HepG2 (cell line): ENCODE measurements around the gene NAT9. TPM values are rescaled to one million over a fixed set of nuclear protein-coding genes. Genes with fewer than 3 reads are reported as not detected.

Experiments
- DNMT3B ChIP-seq: conservative IDR thresholded peaks from 2 replicates; pipeline ENCODE4 v1.6.1; 2016; ENCODE audit warnings: missing biosample characterization, control low read depth
- EP300 ChIP-seq, 3 experiments: sonication (generic) in 1 of 3; formaldehyde crosslinking in 1 of 3; IDR thresholded peaks; 2 replicates each; pipeline versions ENCODE4 v1.5.1 to v1.6.1; 2011 to 2020; ENCODE audit warnings: low read depth in 2 of 3, low read length in 2 of 3, borderline replicate concordance in 1 of 3, improper control_type of control experiment in 1 of 3, mild to moderate bottlenecking in 1 of 3, missing genetic modification reagents in 1 of 3, moderate library complexity in 1 of 3
- HCFC1 ChIP-seq: fragments of 150-350 bp; IDR thresholded peaks from 2 replicates; pipeline ENCODE4 v1.6.1; 2014; ENCODE audit warnings: low read depth, low read length
- HNF4A ChIP-seq: sonication (generic); formaldehyde crosslinking; IDR thresholded peaks from 2 replicates; pipeline ENCODE4 v1.4.0; 2020; ENCODE audit warnings: missing genetic modification reagents
- MYC ChIP-seq: sonication (generic); formaldehyde crosslinking; IDR thresholded peaks from 2 replicates; pipeline ENCODE4 v1.9.0; 2021; ENCODE audit warnings: missing genetic modification reagents, borderline replicate concordance
- NR2F2 ChIP-seq: IDR thresholded peaks from 2 replicates; pipeline ENCODE4 v1.6.1; 2012; ENCODE audit warnings: low read depth, inconsistent platforms, borderline replicate concordance
- POLR2G ChIP-seq: fragments of 200-400 bp; formaldehyde crosslinking; IDR thresholded peaks from 2 replicates; pipeline ENCODE4 v1.6.1; 2018; ENCODE audit warnings: mild to moderate bottlenecking, low read depth, low read length, moderate library complexity
- YY1 ChIP-seq: IDR thresholded peaks from 2 replicates; pipeline ENCODE4 v1.6.1; 2011; ENCODE audit warnings: low read length, low read depth, moderate library complexity, mild to moderate bottlenecking; ENCODE audit not compliant: insufficient read depth, insufficient replicate concordance
- ZBTB21 ChIP-seq: sonication (generic); formaldehyde crosslinking; IDR thresholded peaks from 2 replicates; pipeline ENCODE4 v1.4.0; 2020; ENCODE audit warnings: missing genetic modification reagents
- ZNF10 ChIP-seq: sonication (generic); formaldehyde crosslinking; IDR thresholded peaks from 2 replicates; pipeline ENCODE4 v1.4.0; 2020; ENCODE audit warnings: mild to moderate bottlenecking, low read depth, missing genetic modification reagents, borderline replicate concordance
- ZNF431 ChIP-seq: sonication (generic); formaldehyde crosslinking; IDR thresholded peaks from 2 replicates; pipeline ENCODE4 v1.9.0; 2022; ENCODE audit warnings: missing genetic modification reagents, low read depth, mild to moderate bottlenecking, borderline replicate concordance
- ZNF501 ChIP-seq: sonication (generic); formaldehyde crosslinking; IDR thresholded peaks from 2 replicates; pipeline ENCODE4 v1.5.1; 2020; ENCODE audit warnings: mild to moderate bottlenecking, moderate library complexity, missing genetic modification reagents
- ZNF790 ChIP-seq: sonication (generic); formaldehyde crosslinking; IDR thresholded peaks from 2 replicates; pipeline ENCODE4 v1.8.0; 2022; ENCODE audit warnings: missing genetic modification reagents, mild to moderate bottlenecking, borderline replicate concordance
- ZSCAN25 ChIP-seq: sonication (generic); formaldehyde crosslinking; IDR thresholded peaks from 2 replicates; pipeline ENCODE4 v1.8.0; 2022; ENCODE audit warnings: mild to moderate bottlenecking, missing genetic modification reagents
- polyA plus RNA-seq, 8 experiments: library from polyadenylated mRNA; depleted of rRNA in 3 of 8; stranded (reverse) in 7 of 8; unstranded in 1 of 8; fragments of >200 nt; fragmentation: Illumina TruSeq in 4 of 8; extraction: Trizol in 4 of 8; gene quantifications; 2 replicates each; pipeline versions ENCODE4 v1.2.1 to v1.2.3, GENCODE V29; 2011 to 2016; ENCODE audit warnings: low read depth in 4 of 8, missing spikeins in 1 of 8, mixed read lengths in 1 of 8; ENCODE audit not compliant: insufficient read depth in 1 of 8
- total RNA-seq, 5 experiments: library from RNA; depleted of rRNA; stranded (reverse); fragments of >200 nt; fragmentation: Illumina TruSeq; extraction: Trizol; gene quantifications; 2 replicates each; pipeline ENCODE4 v1.2.3, GENCODE V29; 2016; ENCODE audit warnings: low read depth in 1 of 5
- TF ChIP-seq, protein P1 (sequence below): IDR thresholded peaks from 2 replicates; pipeline ENCODE4 v1.6.1; 2016; ENCODE audit warnings: low read depth, borderline replicate concordance
- TF ChIP-seq, protein P2 (sequence below): sonication (generic); formaldehyde crosslinking; IDR thresholded peaks from 2 replicates; pipeline ENCODE4 v1.5.1; 2020; ENCODE audit warnings: missing genetic modification reagents, mild to moderate bottlenecking, borderline replicate concordance
- TF ChIP-seq, protein P3 (sequence below): sonication (generic); formaldehyde crosslinking; IDR thresholded peaks from 2 replicates; pipeline ENCODE4 v1.5.0; 2020; ENCODE audit warnings: missing genetic modification reagents
- TF ChIP-seq, protein P4 (sequence below): sonication (generic); formaldehyde crosslinking; IDR thresholded peaks from 2 replicates; pipeline ENCODE4 v1.4.0; 2020; ENCODE audit warnings: missing genetic modification reagents
- TF ChIP-seq, protein P5 (sequence below): sonication (generic); IDR thresholded peaks from 2 replicates; pipeline ENCODE4 v1.6.1; 2016; ENCODE audit warnings: low read depth, borderline replicate concordance
- TF ChIP-seq, protein P6 (sequence below): sonication (generic); formaldehyde crosslinking; IDR thresholded peaks from 2 replicates; pipeline ENCODE4 v1.8.1; 2022; ENCODE audit warnings: low read depth, mild to moderate bottlenecking, missing genetic modification reagents

NAT9 gene
- total and polyA plus RNA-seq, 2 of the 13 experiments (the other 11 are each of a cell fraction or from before 2014, with no cell fraction given) = 39.7 to 44.2 TPM

DNA sequence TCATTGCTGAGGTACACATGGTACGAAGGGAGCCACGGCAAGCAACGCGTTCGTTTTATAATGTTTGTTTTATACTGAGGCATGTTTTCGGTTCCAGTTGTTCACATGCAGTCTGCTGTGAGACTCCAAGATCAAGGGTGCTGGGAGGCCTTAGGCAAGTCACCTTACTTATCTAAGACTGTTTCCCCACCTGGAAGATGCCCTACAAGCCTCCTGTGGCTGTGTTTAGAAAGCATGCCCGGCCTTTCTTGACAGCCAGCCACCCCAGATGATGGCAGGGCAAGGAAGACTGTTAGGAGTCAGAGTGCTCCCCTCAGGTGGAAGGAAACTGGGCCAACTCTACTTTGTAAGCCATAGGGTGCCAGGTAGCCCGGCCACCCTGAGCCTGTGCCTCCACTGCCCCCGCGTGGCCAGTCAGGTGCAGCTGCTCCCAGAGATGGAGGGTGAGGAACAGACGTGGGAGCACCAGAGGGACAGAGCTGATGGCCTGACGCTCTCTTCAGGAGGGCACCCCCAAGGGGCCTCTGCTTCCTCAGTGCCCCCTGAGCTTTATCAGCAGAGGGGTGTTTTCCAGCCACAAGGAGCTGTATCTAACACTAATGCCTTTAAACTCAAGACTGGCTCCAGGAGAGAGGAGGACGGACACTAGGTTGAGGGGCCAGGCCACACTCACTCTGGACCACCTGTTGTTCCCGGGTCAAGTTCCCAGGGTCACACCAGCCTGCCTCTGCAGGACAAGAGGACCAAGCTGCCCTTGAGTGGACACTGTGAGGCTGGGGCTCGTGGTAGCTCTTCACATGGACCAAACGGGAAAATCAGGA is 5.4 kb downstream of the NAT9 start (continued):
- TF ChIP-seq EP300 (IDR thresholded peaks at IDR 0.05; ENCODE audit: low read depth in 2 of 2, low read length in 2 of 2) (peak in 1 of 2 experiments; percentile 28; a peak in 1 of 4 replicates), EP300 (CRISPR knock-in tag; IDR thresholded peaks at IDR 0.05; ENCODE audit: borderline replicate concordance) (0 out of 2 replicates have a peak, but pooled peaks have one; percentile 13), HNF4A (peak; percentile 25; the same call in 1 of the 2 replicates), ZNF10 (CRISPR knock-in tag) (no peak), ZBTB21 (no peak), ZSCAN25 (CRISPR knock-in tag) (peak; percentile 48; the same call in 1 of the 2 replicates), HCFC1 (no peak), POLR2G (peak; percentile 69), ZNF431 (CRISPR knock-in tag) (no peak), DNMT3B (CRISPR knock-in tag) (no peak), NR2F2 (peak; percentile 25; the same call in 1 of the 2 replicates), YY1 (peak; percentile 35), MYC (CRISPR knock-in tag) (no peak), ZNF790 (no peak), ZNF501 (CRISPR knock-in tag) (0 out of 2 replicates have a peak, but pooled peaks have one; percentile 21)
- TF ChIP-seq, protein P1, sequence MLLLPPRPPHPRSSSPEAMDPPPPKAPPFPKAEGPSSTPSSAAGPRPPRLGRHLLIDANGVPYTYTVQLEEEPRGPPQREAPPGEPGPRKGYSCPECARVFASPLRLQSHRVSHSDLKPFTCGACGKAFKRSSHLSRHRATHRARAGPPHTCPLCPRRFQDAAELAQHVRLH (CRISPR knock-in tag) = no peak; the same call in 1 of the 2 replicates
- TF ChIP-seq, protein P2, sequence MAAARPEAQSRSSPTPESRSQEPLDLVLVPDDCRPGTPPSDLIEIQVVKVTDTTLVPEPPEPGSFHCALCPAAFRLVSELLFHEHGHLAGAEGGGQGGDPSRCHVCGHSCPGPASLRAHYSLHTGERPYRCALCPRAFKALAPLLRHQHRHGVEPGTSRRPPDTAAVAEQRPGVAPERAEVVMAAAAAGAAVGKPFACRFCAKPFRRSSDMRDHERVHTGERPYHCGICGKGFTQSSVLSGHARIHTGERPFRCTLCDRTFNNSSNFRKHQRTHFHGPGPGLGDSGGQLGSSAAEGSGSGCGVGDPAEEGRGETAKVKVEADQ (CRISPR knock-in tag) = 0 out of 2 replicates have a peak, but pooled peaks have one; percentile 11
- TF ChIP-seq, protein P3, sequence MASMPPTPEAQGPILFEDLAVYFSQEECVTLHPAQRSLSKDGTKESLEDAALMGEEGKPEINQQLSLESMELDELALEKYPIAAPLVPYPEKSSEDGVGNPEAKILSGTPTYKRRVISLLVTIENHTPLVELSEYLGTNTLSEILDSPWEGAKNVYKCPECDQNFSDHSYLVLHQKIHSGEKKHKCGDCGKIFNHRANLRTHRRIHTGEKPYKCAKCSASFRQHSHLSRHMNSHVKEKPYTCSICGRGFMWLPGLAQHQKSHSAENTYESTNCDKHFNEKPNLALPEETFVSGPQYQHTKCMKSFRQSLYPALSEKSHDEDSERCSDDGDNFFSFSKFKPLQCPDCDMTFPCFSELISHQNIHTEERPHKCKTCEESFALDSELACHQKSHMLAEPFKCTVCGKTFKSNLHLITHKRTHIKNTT (CRISPR knock-in tag) = no peak
- TF ChIP-seq, protein P4, sequence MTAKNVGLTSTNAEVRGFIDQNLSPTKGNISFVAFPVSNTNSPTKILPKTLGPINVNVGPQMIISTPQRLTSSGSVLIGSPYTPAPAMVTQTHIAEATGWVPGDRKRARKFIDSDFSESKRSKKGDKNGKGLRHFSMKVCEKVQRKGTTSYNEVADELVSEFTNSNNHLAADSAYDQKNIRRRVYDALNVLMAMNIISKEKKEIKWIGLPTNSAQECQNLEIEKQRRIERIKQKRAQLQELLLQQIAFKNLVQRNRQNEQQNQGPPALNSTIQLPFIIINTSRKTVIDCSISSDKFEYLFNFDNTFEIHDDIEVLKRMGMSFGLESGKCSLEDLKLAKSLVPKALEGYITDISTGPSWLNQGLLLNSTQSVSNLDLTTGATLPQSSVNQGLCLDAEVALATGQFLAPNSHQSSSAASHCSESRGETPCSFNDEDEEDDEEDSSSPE (CRISPR knock-in tag) = 0 out of 2 replicates have a peak, but pooled peaks have one; percentile 37
- TF ChIP-seq, protein P5, sequence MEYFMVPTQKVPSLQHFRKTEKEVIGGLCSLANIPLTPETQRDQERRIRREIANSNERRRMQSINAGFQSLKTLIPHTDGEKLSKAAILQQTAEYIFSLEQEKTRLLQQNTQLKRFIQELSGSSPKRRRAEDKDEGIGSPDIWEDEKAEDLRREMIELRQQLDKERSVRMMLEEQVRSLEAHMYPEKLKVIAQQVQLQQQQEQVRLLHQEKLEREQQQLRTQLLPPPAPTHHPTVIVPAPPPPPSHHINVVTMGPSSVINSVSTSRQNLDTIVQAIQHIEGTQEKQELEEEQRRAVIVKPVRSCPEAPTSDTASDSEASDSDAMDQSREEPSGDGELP = no peak
- TF ChIP-seq, protein P6, sequence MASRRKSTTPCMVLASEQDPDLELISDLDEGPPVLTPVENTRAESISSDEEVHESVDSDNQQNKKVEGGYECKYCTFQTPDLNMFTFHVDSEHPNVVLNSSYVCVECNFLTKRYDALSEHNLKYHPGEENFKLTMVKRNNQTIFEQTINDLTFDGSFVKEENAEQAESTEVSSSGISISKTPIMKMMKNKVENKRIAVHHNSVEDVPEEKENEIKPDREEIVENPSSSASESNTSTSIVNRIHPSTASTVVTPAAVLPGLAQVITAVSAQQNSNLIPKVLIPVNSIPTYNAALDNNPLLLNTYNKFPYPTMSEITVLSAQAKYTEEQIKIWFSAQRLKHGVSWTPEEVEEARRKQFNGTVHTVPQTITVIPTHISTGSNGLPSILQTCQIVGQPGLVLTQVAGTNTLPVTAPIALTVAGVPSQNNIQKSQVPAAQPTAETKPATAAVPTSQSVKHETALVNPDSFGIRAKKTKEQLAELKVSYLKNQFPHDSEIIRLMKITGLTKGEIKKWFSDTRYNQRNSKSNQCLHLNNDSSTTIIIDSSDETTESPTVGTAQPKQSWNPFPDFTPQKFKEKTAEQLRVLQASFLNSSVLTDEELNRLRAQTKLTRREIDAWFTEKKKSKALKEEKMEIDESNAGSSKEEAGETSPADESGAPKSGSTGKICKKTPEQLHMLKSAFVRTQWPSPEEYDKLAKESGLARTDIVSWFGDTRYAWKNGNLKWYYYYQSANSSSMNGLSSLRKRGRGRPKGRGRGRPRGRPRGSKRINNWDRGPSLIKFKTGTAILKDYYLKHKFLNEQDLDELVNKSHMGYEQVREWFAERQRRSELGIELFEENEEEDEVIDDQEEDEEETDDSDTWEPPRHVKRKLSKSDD (CRISPR knock-in tag) = peak; percentile 52; the same call in 1 of the 2 replicates
